HG03108 (cell line): ENCODE data around the gene ARHGEF2.

Experiments used
- ATAC-seq: cut with Tn5 transposase; IDR thresholded peaks from one replicate; pipeline ENCODE4 v1.9.1; 2021; ENCODE audit warnings: moderate library complexity; ENCODE audit not compliant: unreplicated experiment

The ARHGEF2 gene

GRCh38 chr1:155971910-155972809 is 6.2 kb downstream of the ARHGEF2 start:
- ATAC-seq = no peak

- ATAC-seq = no peak
Observed at GRCh38 chr1:155970531-155971167, 7.7 kb downstream of the ARHGEF2 start.

GRCh38 chr1:155969377-155969791 is 9.0 kb downstream of the ARHGEF2 start:
- no peak for ATAC-seq

GRCh38 chr1:155968670-155969069 is 9.7 kb downstream of the ARHGEF2 start:
- ATAC-seq = no peak

GRCh38 chr1:155968051-155968400 is 10.3 kb downstream of the ARHGEF2 start:
- ATAC-seq = no peak

- ATAC-seq = no peak
Observed at GRCh38 chr1:155967341-155968050, 10.9 kb downstream of the ARHGEF2 start.

- ATAC-seq = no peak
Observed at GRCh38 chr1:155966750-155967149, 11.6 kb downstream of the ARHGEF2 start.

GRCh38 chr1:155966135-155966534 is 12.2 kb downstream of the ARHGEF2 start:
- ATAC-seq = no peak

GRCh38 chr1:155964193-155964592 is 14.2 kb downstream of the ARHGEF2 start:
- no peak for ATAC-seq

- no peak for ATAC-seq
Observed at GRCh38 chr1:155962599-155963211, 15.6 kb downstream of the ARHGEF2 start.

- no peak for ATAC-seq
Observed at GRCh38 chr1:155961937-155962336, 16.4 kb downstream of the ARHGEF2 start.

- no peak for ATAC-seq
Observed at GRCh38 chr1:155960081-155960745, 18.1 kb downstream of the ARHGEF2 start.

GRCh38 chr1:155957411-155957915 is 20.9 kb downstream of the ARHGEF2 start:
- no peak for ATAC-seq

- no peak for ATAC-seq
Observed at GRCh38 chr1:155954645-155955044, 23.7 kb downstream of the ARHGEF2 start.

- no peak for ATAC-seq
Observed at GRCh38 chr1:155952505-155952890, 25.8 kb downstream of the ARHGEF2 start.

GRCh38 chr1:155951753-155952504 is 26.4 kb downstream of the ARHGEF2 start:
- ATAC-seq = no peak

- ATAC-seq = no peak
Observed at GRCh38 chr1:155950829-155951228, 27.5 kb downstream of the ARHGEF2 start.

GRCh38 chr1:155947741-155948140 is 30.6 kb downstream of the ARHGEF2 start:
- ATAC-seq = no peak

GRCh38 chr1:155947292-155947691 is 31.1 kb downstream of the ARHGEF2 start:
- ATAC-seq = no peak
